Measurements from ENCODE around the gene TAS2R10. TPM values are rescaled to one million over a fixed set of nuclear protein-coding genes. Genes with fewer than 3 reads are reported as not detected.
"Not testable (repeated sequence)": the region's sequence is repeated elsewhere in the genome, so short reads cannot be mapped to it uniquely, and the experiment has no call there.

The TAS2R10 gene
- total and polyA plus RNA-seq, 4 donors = 0.14 to 3.0 (median 0.40) TPM; not detected in 1

- H3K9me3 ChIP-seq (ENCODE audit: control insufficient read depth in 4 of 4, low read length in 3 of 4) = no peaks in the 10 kb centered on the region
- DNase-seq (ENCODE audit: low spot score) = no peak
- WGBS = 38% methylated on average over 2 of the region's 2 CpGs
- no peaks in the 10 kb centered on the region for H3K36me3 ChIP-seq (ENCODE audit: control insufficient read depth in 4 of 4, insufficient read depth in 3 of 4, low read depth in 1 of 4, low read length in 3 of 4)
- H3K27me3 ChIP-seq (ENCODE audit: control insufficient read depth in 4 of 4, insufficient read depth in 4 of 4, low read length in 3 of 4) = no peaks in the 10 kb centered on the region
- H3K27ac ChIP-seq (ENCODE audit: low read depth in 1 of 2, low read length in 2 of 2) = no peak overlapping the region
- H3K4me3 ChIP-seq (ENCODE audit: low read depth in 1 of 3, low read length in 3 of 3) = no peak overlapping the region
- TF ChIP-seq GABPA (IDR thresholded peaks at IDR 0.05 in 1 of 2, conservative IDR thresholded peaks at IDR 0.05 in 1 of 2) (no peak), NR2F2 (IDR thresholded peaks at IDR 0.05) (no peak), TAF1 (conservative IDR thresholded peaks at IDR 0.05) (no peak), FOXA2 (IDR thresholded peaks at IDR 0.05) (no peak), ATF3 (IDR thresholded peaks at IDR 0.05) (no peak), FOXA1 (IDR thresholded peaks at IDR 0.05) (no peak), HNF4A (conservative IDR thresholded peaks at IDR 0.05) (no peak), EGR1 (IDR thresholded peaks at IDR 0.05; ENCODE audit: low read depth in 2 of 2) (no peak), JUND (IDR thresholded peaks at IDR 0.05) (no peak)
- no peak overlapping the region for H3K9ac ChIP-seq (ENCODE audit: low read depth in 1 of 2, low read length in 2 of 2)
- no peaks in the 10 kb centered on the region for H3K4me1 ChIP-seq (ENCODE audit: control insufficient read depth in 4 of 4, insufficient read depth in 4 of 4, low read length in 3 of 4)
Measured at GRCh38 chr12:10794222-10794621, 31.9 kb downstream of the TAS2R10 start.

- H3K27ac ChIP-seq (ENCODE audit: low read depth in 1 of 2, low read length in 2 of 2); H3K27me3 ChIP-seq (ENCODE audit: control insufficient read depth in 4 of 4, insufficient read depth in 4 of 4, low read length in 3 of 4); DNase-seq (ENCODE audit: low spot score); H3K9me3 ChIP-seq (ENCODE audit: control insufficient read depth in 4 of 4, low read length in 3 of 4); H3K9ac ChIP-seq (ENCODE audit: low read depth in 1 of 2, low read length in 2 of 2); H3K4me1 ChIP-seq (ENCODE audit: control insufficient read depth in 4 of 4, insufficient read depth in 4 of 4, low read length in 3 of 4); H3K4me3 ChIP-seq (ENCODE audit: low read depth in 1 of 3, low read length in 3 of 3); H3K36me3 ChIP-seq (ENCODE audit: control insufficient read depth in 4 of 4, insufficient read depth in 3 of 4, low read depth in 1 of 4, low read length in 3 of 4): not testable (repeated sequence)
- WGBS = 97% methylated on average over 4 of the region's 4 CpGs
Measured at GRCh38 chr12:10791769-10792168, 34.4 kb downstream of the TAS2R10 start.

- Histone ChIP-seq H3K9ac (ENCODE audit: low read depth in 1 of 2, low read length in 2 of 2) (no peak overlapping the region), H3K36me3 (ENCODE audit: control insufficient read depth in 4 of 4, insufficient read depth in 3 of 4, low read depth in 1 of 4, low read length in 3 of 4) (no peaks in the 10 kb centered on the region), H3K27ac (ENCODE audit: low read depth in 1 of 2, low read length in 2 of 2) (no peak overlapping the region), H3K4me1 (ENCODE audit: control insufficient read depth in 4 of 4, insufficient read depth in 4 of 4, low read length in 3 of 4) (no peaks in the 10 kb centered on the region), H3K4me3 (ENCODE audit: low read depth in 1 of 3, low read length in 3 of 3) (no peak overlapping the region), H3K9me3 (ENCODE audit: control insufficient read depth in 4 of 4, low read length in 3 of 4) (no peaks in the 10 kb centered on the region), H3K27me3 (ENCODE audit: control insufficient read depth in 4 of 4, insufficient read depth in 4 of 4, low read length in 3 of 4) (no peaks in the 10 kb centered on the region)
- no peak for DNase-seq (ENCODE audit: low spot score)
- WGBS = 82% methylated on average over 5 of the region's 5 CpGs
- TF ChIP-seq SP1 (IDR thresholded peaks at IDR 0.05) (no peak), HNF4A (conservative IDR thresholded peaks at IDR 0.05) (no peak), RAD21 (IDR thresholded peaks at IDR 0.05) (no peak), REST (IDR thresholded peaks at IDR 0.05) (no peak), ZBTB33 (IDR thresholded peaks at IDR 0.05) (no peak), ATF3 (IDR thresholded peaks at IDR 0.05) (no peak), EGR1 (IDR thresholded peaks at IDR 0.05; ENCODE audit: low read depth in 2 of 2) (no peak), JUND (IDR thresholded peaks at IDR 0.05) (no peak), RXRA (IDR thresholded peaks at IDR 0.05) (no peak), FOXA2 (IDR thresholded peaks at IDR 0.05) (no peak), HNF4G (IDR thresholded peaks at IDR 0.05) (no peak), GABPA (IDR thresholded peaks at IDR 0.05 in 1 of 2, conservative IDR thresholded peaks at IDR 0.05 in 1 of 2) (no peak), CTCF (IDR thresholded peaks at IDR 0.05; ENCODE audit: low read depth, low read length, missing input control) (no peak), YY1 (IDR thresholded peaks at IDR 0.05) (no peak), TAF1 (conservative IDR thresholded peaks at IDR 0.05) (no peak), NR2F2 (IDR thresholded peaks at IDR 0.05) (no peak), FOXA1 (IDR thresholded peaks at IDR 0.05) (no peak), MAX (IDR thresholded peaks at IDR 0.05) (no peak)
Measured at GRCh38 chr12:10783252-10783651, 42.9 kb downstream of the TAS2R10 start.
